SK-N-SH (cell line): Measurements from ENCODE around the gene PEF1. TPM values are rescaled to one million over a fixed set of nuclear protein-coding genes. Genes with fewer than 3 reads are reported as not detected.

Source experiments
- CTCF ChIA-PET: fragments of 300-600, 350-600 bp; formaldehyde crosslinking; extraction: SDS; loops from one replicate; lab custom pipeline; 2021; lab: Yijun Ruan, JAX
- POLR2A ChIA-PET: fragments of 350-600 bp; sonication (Branson Sonifier 250); formaldehyde crosslinking; extraction: SDS; loops from one replicate; lab custom pipeline; 2020; ENCODE audit warnings: antibody characterized with exemption, inconsistent platforms; lab: Yijun Ruan, JAX
- DNase-seq: peaks from one replicate; pipeline ENCODE4 v3.0.0; 2012
- H2AFZ ChIP-seq: fragments of 200-600 bp; sonication (generic); 2 replicates; pipeline ENCODE4 v1.8.1; 2016; ENCODE audit warnings: antibody characterized with exemption, mild to moderate bottlenecking, low read depth
- H3F3A ChIP-seq: fragments of 200-600 bp; sonication (generic); replicated peaks from 2 replicates; pipeline ENCODE3; 2016; ENCODE audit warnings: antibody characterized with exemption, mild to moderate bottlenecking; ENCODE audit not compliant: insufficient read depth
- H3K27ac ChIP-seq, 2 experiments: fragments of 200-500 bp in 1 of 2; fragments of 200-600 bp in 1 of 2; sonication (Bioruptor generic) in 1 of 2; sonication (generic), shearing (Covaris generic) in 1 of 2; 2 replicates each; pipeline versions ENCODE4 v1.5.1 to v1.6.1; 2014 to 2016; ENCODE audit warnings: low read depth in 2 of 2, inconsistent platforms in 1 of 2, low read length in 1 of 2, mild to moderate bottlenecking in 1 of 2, mixed read lengths in 1 of 2
- H3K27me3 ChIP-seq: fragments of 200-600 bp; sonication (generic), shearing (Covaris generic); 2 replicates; pipeline ENCODE4 v1.6.1; 2016; ENCODE audit warnings: mixed run types; ENCODE audit not compliant: insufficient read depth
- H3K36me3 ChIP-seq, 2 experiments: fragments of 200-500 bp in 1 of 2; fragments of 200-600 bp in 1 of 2; sonication (Bioruptor generic) in 1 of 2; sonication (generic) in 1 of 2; replicated peaks in 1 of 2; 2 replicates each; pipeline versions ENCODE3 to v1.5.1; 2014 to 2016; ENCODE audit warnings: low read length in 1 of 2, mild to moderate bottlenecking in 1 of 2; ENCODE audit not compliant: insufficient read depth in 2 of 2, control insufficient read depth in 1 of 2
- H3K4me1 ChIP-seq, 2 experiments: fragments of 200-500 bp in 1 of 2; fragments of 200-600 bp in 1 of 2; sonication (Bioruptor generic) in 1 of 2; sonication (generic), shearing (Covaris generic) in 1 of 2; 2 replicates each; pipeline versions ENCODE4 v1.5.1 to v1.6.1; 2014 to 2016; ENCODE audit warnings: low read depth in 1 of 2, low read length in 1 of 2, mixed run types in 1 of 2; ENCODE audit not compliant: insufficient read depth in 2 of 2, control insufficient read depth in 1 of 2
- H3K4me2 ChIP-seq: fragments of 200-600 bp; sonication (generic), shearing (Covaris generic); 2 replicates; pipeline ENCODE4 v1.6.1; 2017; ENCODE audit warnings: mixed run types
- H3K4me3 ChIP-seq, 2 experiments: fragments of 200-500 bp in 1 of 2; fragments of 200-600 bp in 1 of 2; sonication (Bioruptor generic) in 1 of 2; sonication (generic), shearing (Covaris generic) in 1 of 2; 2 replicates each; pipeline versions ENCODE4 v1.5.1 to v1.8.1; 2014 to 2016; ENCODE audit warnings: low read depth in 2 of 2, inconsistent platforms in 1 of 2, low read length in 1 of 2, mild to moderate bottlenecking in 1 of 2, mixed read lengths in 1 of 2, moderate library complexity in 1 of 2
- H3K79me2 ChIP-seq: fragments of 200-600 bp; sonication (generic); 2 replicates; pipeline ENCODE4 v1.8.1; 2017; ENCODE audit warnings: mild to moderate bottlenecking; ENCODE audit not compliant: insufficient read depth
- H3K9ac ChIP-seq: fragments of 200-600 bp; sonication (generic); 2 replicates; pipeline ENCODE4 v1.6.1; 2017; ENCODE audit warnings: mixed run types
- H3K9me2 ChIP-seq: fragments of 200-600 bp; sonication (generic); 2 replicates; pipeline ENCODE4 v1.6.1; 2017; ENCODE audit warnings: mixed run types
- H3K9me3 ChIP-seq: fragments of 200-600 bp; sonication (generic); 2 replicates; pipeline ENCODE4 v1.6.1; 2017; ENCODE audit warnings: mixed run types, mild to moderate bottlenecking, moderate library complexity
- H4K20me1 ChIP-seq: fragments of 200-600 bp; sonication (generic); 2 replicates; pipeline ENCODE4 v1.6.1; 2017; ENCODE audit warnings: mild to moderate bottlenecking, mixed run types; ENCODE audit not compliant: insufficient read depth
- CTCF ChIP-seq: fragments of 200-600 bp; sonication (generic); IDR thresholded peaks from 2 replicates; pipeline ENCODE4 v1.6.1; 2017; ENCODE audit warnings: antibody characterized with exemption, mild to moderate bottlenecking, moderate library complexity
- EP300 ChIP-seq, 2 experiments: IDR thresholded peaks; 2 replicates each; pipeline versions ENCODE4 v1.4.0 to v1.6.1; 2012; ENCODE audit warnings: borderline replicate concordance in 1 of 2, low read depth in 1 of 2, low read length in 1 of 2
- EZH2phosphoT487 ChIP-seq: fragments of 200-600 bp; sonication (generic); IDR thresholded peaks from 2 replicates; pipeline ENCODE4 v1.6.1; 2017; ENCODE audit warnings: low read depth, mixed run types, mild to moderate bottlenecking, antibody characterized with exemption, moderate library complexity, borderline replicate concordance
- FOSL2 ChIP-seq: IDR thresholded peaks from 2 replicates; pipeline ENCODE4 v1.4.0; 2012; ENCODE audit warnings: low read depth, mild to moderate bottlenecking, moderate library complexity, borderline replicate concordance
- FOXM1 ChIP-seq: IDR thresholded peaks from 2 replicates; pipeline ENCODE4 v1.4.0; 2012; ENCODE audit warnings: low read depth, mild to moderate bottlenecking
- GABPA ChIP-seq: IDR thresholded peaks from 2 replicates; pipeline ENCODE4 v1.4.0; 2012; ENCODE audit warnings: low read depth, mild to moderate bottlenecking
- GATA2 ChIP-seq: sonication (generic); formaldehyde crosslinking; IDR thresholded peaks from 2 replicates; pipeline ENCODE4 v1.5.0; 2020; ENCODE audit warnings: mild to moderate bottlenecking, missing genetic modification reagents
- IRF3 ChIP-seq: fragments of 150-350 bp; IDR thresholded peaks from 2 replicates; pipeline ENCODE4 v1.6.1; 2016; ENCODE audit warnings: mild to moderate bottlenecking, low read depth, low read length
- JUND ChIP-seq: IDR thresholded peaks from 2 replicates; pipeline ENCODE4 v1.4.0; 2012
- MXI1 ChIP-seq: IDR thresholded peaks from 2 replicates; pipeline ENCODE4 v1.6.1; 2012; ENCODE audit warnings: mild to moderate bottlenecking, low read depth, low read length, improper control_type of control experiment
- NRF1 ChIP-seq: IDR thresholded peaks from 2 replicates; pipeline ENCODE4 v1.6.1; 2012; ENCODE audit warnings: low read depth, mild to moderate bottlenecking, low read length
- PBX3 ChIP-seq: IDR thresholded peaks from 2 replicates; pipeline ENCODE4; 2012
- POLR2AphosphoS5 ChIP-seq: IDR thresholded peaks from 2 replicates; pipeline ENCODE4 v1.6.1; 2012; ENCODE audit warnings: low read depth, low read length
- RAD21 ChIP-seq: IDR thresholded peaks from 2 replicates; pipeline ENCODE4 v1.6.1; 2012; ENCODE audit warnings: mild to moderate bottlenecking, low read length
- SIN3A ChIP-seq: IDR thresholded peaks from 2 replicates; pipeline ENCODE4 v1.6.1; 2012; ENCODE audit warnings: low read depth, mild to moderate bottlenecking, low read length, moderate library complexity, borderline replicate concordance
- TAF1 ChIP-seq: IDR thresholded peaks from 2 replicates; pipeline ENCODE4 v1.6.1; 2012; ENCODE audit warnings: low read depth, mild to moderate bottlenecking, low read length, moderate library complexity, borderline replicate concordance
- TCF12 ChIP-seq: IDR thresholded peaks from 2 replicates; pipeline ENCODE4 v1.4.0; 2012
- TEAD4 ChIP-seq: IDR thresholded peaks from 2 replicates; pipeline ENCODE4 v1.4.0; 2012; ENCODE audit warnings: mild to moderate bottlenecking, borderline replicate concordance; ENCODE audit not compliant: insufficient read depth
- WGBS: methylation state at CpG from one replicate; pipeline ENCODE4 v1.1.6; 2017; ENCODE audit warnings: low lambda C conversion rate; 5-methylcytosine and 5-hydroxymethylcytosine counted together
- polyA plus RNA-seq, 3 experiments: library from polyadenylated mRNA; depleted of rRNA; stranded (reverse); fragments of >200 nt; gene quantifications; 2 replicates each; pipeline ENCODE4 v1.2.3, GENCODE V29; 2012

Gene PEF1
- polyA plus RNA-seq, 1 of the 3 experiments (the other 2 are of a cell fraction), result 51.9 TPM

- Histone ChIP-seq H3K9me2 (no peaks in the 10 kb centered on the region), H3K79me2 (no peaks in the 10 kb centered on the region), H3K4me3 (no peak overlapping the region), H3K36me3 (no peaks in the 10 kb centered on the region), H3K27me3 (no peaks in the 10 kb centered on the region), H3K4me1 (peaks cover 13 to 42% of the 10 kb centered on the region in 2 experiments), H3K27ac (no peak overlapping the region), H4K20me1 (no peaks in the 10 kb centered on the region), H3K9ac (no peak overlapping the region), H3K9me3 (no peaks in the 10 kb centered on the region), H3K4me2 (no peak overlapping the region), H3F3A (no peaks in the 10 kb centered on the region), H2AFZ (no peak overlapping the region)
- POLR2A ChIA-PET, result no interaction called here
- TF ChIP-seq POLR2AphosphoS5 (no peak), RAD21 (no peak), EP300 (IDR thresholded peaks at IDR 0.05; ENCODE audit: borderline replicate concordance in 1 of 2, low read depth in 1 of 2, low read length in 1 of 2) (no peak), PBX3 (no peak), FOSL2 (no peak), JUND (no peak), NRF1 (no peak), TAF1 (no peak), GATA2 (no peak), SIN3A (no peak), MXI1 (no peak), EZH2phosphoT487 (no peak), GABPA (no peak), IRF3 (no peak), CTCF (no peak), TEAD4 (no peak), FOXM1 (no peak), TCF12 (no peak)
- no peak for DNase-seq
- WGBS, result 88% methylated on average over 5 of the region's 8 CpGs
- CTCF ChIA-PET, result interaction anchor here (0.8 to 4.9 kb wide), 5 partner anchors 21 to 92 kb away, joined by 3 to 39 read pairs (median 5); partner anchors contain the start of genes ADGRB2 and COL16A1
Observed at GRCh38 chr1:31671561-31672201, 27.0 kb upstream of the PEF1 start.
